T-helper 22 cell (primary cell): Measurements from ENCODE around the gene GRID1.
"Not testable (repeated sequence)": the region's sequence is repeated elsewhere in the genome, so short reads cannot be mapped to it uniquely, and the experiment has no call there.

Source experiments
- DNase-seq: peaks from one replicate; pipeline ENCODE4 v3.0.0-alpha.2; 2020; ENCODE audit warnings: low read depth

The GRID1 gene

GRCh38 chr10:86188796-86189558, 177.6 kb downstream of the GRID1 start:
- DNase-seq, result no peak

GRCh38 chr10:86188326-86188725, 178.3 kb downstream of the GRID1 start:
- DNase-seq, result no peak

GRCh38 chr10:86187499-86188239, 178.9 kb downstream of the GRID1 start:
- no peak for DNase-seq

GRCh38 chr10:86186633-86187032, 180.0 kb downstream of the GRID1 start:
- DNase-seq, result no peak

GRCh38 chr10:86182595-86182994, 184.0 kb downstream of the GRID1 start:
- DNase-seq, result no peak

GRCh38 chr10:86182150-86182549, 184.4 kb downstream of the GRID1 start:
- no peak for DNase-seq

GRCh38 chr10:86180861-86181260, 185.7 kb downstream of the GRID1 start:
- no peak for DNase-seq

- no peak for DNase-seq
Observed at GRCh38 chr10:86179961-86180360, 186.6 kb downstream of the GRID1 start.

- DNase-seq, result no peak
Observed at GRCh38 chr10:86179153-86179524, 187.5 kb downstream of the GRID1 start.

- DNase-seq, result no peak
Observed at GRCh38 chr10:86178401-86179152, 188.0 kb downstream of the GRID1 start.

GRCh38 chr10:86177537-86178155, 188.9 kb downstream of the GRID1 start:
- DNase-seq, result no peak

- DNase-seq, result no peak
Observed at GRCh38 chr10:86176850-86177536, 189.6 kb downstream of the GRID1 start.

GRCh38 chr10:86175476-86175875, 191.1 kb downstream of the GRID1 start:
- DNase-seq, result not testable (repeated sequence)

- no peak for DNase-seq
Observed at GRCh38 chr10:86172301-86172700, 194.3 kb downstream of the GRID1 start.

- DNase-seq, result no peak
Observed at GRCh38 chr10:86170255-86171108, 196.1 kb downstream of the GRID1 start.

GRCh38 chr10:86169506-86170254, 196.9 kb downstream of the GRID1 start:
- DNase-seq, result no peak

GRCh38 chr10:86169066-86169465, 197.5 kb downstream of the GRID1 start:
- no peak for DNase-seq

- DNase-seq, result no peak
Observed at GRCh38 chr10:86168256-86168655, 198.3 kb downstream of the GRID1 start.

GRCh38 chr10:86167762-86168128, 198.8 kb downstream of the GRID1 start:
- no peak for DNase-seq

GRCh38 chr10:86167121-86167761, 199.4 kb downstream of the GRID1 start:
- no peak for DNase-seq
